T-cell (primary cell): ENCODE measurements around the gene STON2. TPM values are rescaled to one million over a fixed set of nuclear protein-coding genes. Genes with fewer than 3 reads are reported as not detected.

Experiments
- ATAC-seq, 4 experiments: fragments of 200-7000 bp in 3 of 4; fragments of 150-1000 bp in 1 of 4; cut with Tn5 transposase; replicated peaks in 1 of 4; 1 replicate in 3 of 4; 2 replicates in 1 of 4; pipeline ENCODE4 v1.10.0; 2021; ENCODE audit warnings: moderate library complexity in 3 of 4, mild to moderate bottlenecking in 2 of 4, moderate number of reproducible peaks in 1 of 4
- CTCF ChIA-PET, 2 donors: fragments of 300-600 bp; sonication (Branson Sonifier 250); formaldehyde crosslinking; loops; one replicate each; lab custom pipeline; 2022; ENCODE audit warnings: antibody characterized with exemption in 2 of 2; lab: Charles Lee
- POLR2A ChIA-PET, 2 donors: fragments of 300-600 bp; sonication (Branson Sonifier 250); formaldehyde crosslinking; loops; one replicate each; lab custom pipeline; 2022; ENCODE audit warnings: antibody characterized with exemption in 2 of 2; lab: Charles Lee
- DNase-seq, 35 experiments: peaks; one replicate each; pipeline versions ENCODE4 v3.0.0 to v3.0.0-alpha.2; 2013 to 2023
- H3K27ac ChIP-seq: one replicate; pipeline ENCODE4 v1.5.1; 2013; ENCODE audit warnings: low read length
- H3K27me3 ChIP-seq, 2 experiments: replicated peaks in 1 of 2; 1 replicate in 1 of 2; 2 replicates in 1 of 2; pipeline versions ENCODE4 v1.6.1 to v1.7.0; 2013; ENCODE audit warnings: low read length in 1 of 2, mixed read lengths in 1 of 2; ENCODE audit not compliant: control insufficient read depth in 2 of 2, insufficient read depth in 2 of 2; ENCODE audit errors: extremely low read depth in 1 of 2
- H3K36me3 ChIP-seq, 2 donors: 1 replicate in 1 of 2; 2 replicates in 1 of 2; pipeline versions ENCODE4 v1.6.1 to v1.7.0; 2013; ENCODE audit warnings: low read length in 1 of 2; ENCODE audit not compliant: control insufficient read depth in 2 of 2, insufficient read depth in 1 of 2; ENCODE audit errors: extremely low read depth in 1 of 2
- H3K4me1 ChIP-seq, 2 experiments: 1 replicate in 1 of 2; 2 replicates in 1 of 2; pipeline versions ENCODE4 v1.6.1 to v1.7.0; 2013; ENCODE audit warnings: low read length in 2 of 2, mixed read lengths in 1 of 2; ENCODE audit not compliant: insufficient read depth in 2 of 2, control insufficient read depth in 1 of 2; ENCODE audit errors: extremely low read depth in 1 of 2
- H3K4me3 ChIP-seq, 2 donors: 1 replicate in 1 of 2; 2 replicates in 1 of 2; pipeline versions ENCODE4 v1.5.1 to v1.7.0; 2013; ENCODE audit warnings: mild to moderate bottlenecking in 2 of 2, low read length in 1 of 2, moderate library complexity in 1 of 2; ENCODE audit not compliant: control insufficient read depth in 1 of 2; ENCODE audit errors: extremely low read depth in 1 of 2
- H3K9me3 ChIP-seq: 2 replicates; pipeline ENCODE4 v1.7.0; 2013
- H3K27ac Mint-ChIP-seq, 2 donors: one replicate each; pipeline ENCODE4 v1.8.0; 2020 to 2021; ENCODE audit warnings: mild to moderate bottlenecking in 2 of 2, mixed read lengths in 2 of 2
- H3K27me3 Mint-ChIP-seq, 2 donors: one replicate each; pipeline ENCODE4 v1.8.0; 2021 to 2022; ENCODE audit warnings: mixed read lengths in 2 of 2
- H3K36me3 Mint-ChIP-seq: one replicate; pipeline ENCODE4 v1.8.0; 2021; ENCODE audit warnings: mixed read lengths
- H3K4me1 Mint-ChIP-seq, 3 donors: one replicate each; pipeline ENCODE4 v1.8.0; 2020 to 2022; ENCODE audit warnings: mixed read lengths in 3 of 3, mild to moderate bottlenecking in 1 of 3
- H3K4me3 Mint-ChIP-seq, 3 donors: one replicate each; pipeline ENCODE4 v1.8.0; 2020 to 2022; ENCODE audit warnings: mild to moderate bottlenecking in 3 of 3, mixed read lengths in 3 of 3, moderate library complexity in 3 of 3
- H3K9me3 Mint-ChIP-seq, 3 donors: one replicate each; pipeline ENCODE4 v1.8.0; 2020 to 2022; ENCODE audit warnings: mixed read lengths in 3 of 3
- WGBS: methylation state at CpG from one replicate; pipeline ENCODE4 v1.1.5; 2013; ENCODE audit warnings: missing lambda C conversion rate; ENCODE audit not compliant: insufficient coverage; 5-methylcytosine and 5-hydroxymethylcytosine counted together
- total RNA-seq, 35 experiments: library from RNA in 6 of 35; stranded (reverse) in 6 of 35; fragments of 120-200 nt in 1 of 35; gene quantifications; one replicate each; pipeline versions ENCODE4 v1.2.1 to v1.2.4 and lab custom pipeline; 2013 to 2026

STON2 gene
- total RNA-seq, 5 donors from 2014 or later (not counting 1 experiment from before 2014, with no cell fraction given), result 0.22 to 1.8 (median 0.40) TPM

DNA sequence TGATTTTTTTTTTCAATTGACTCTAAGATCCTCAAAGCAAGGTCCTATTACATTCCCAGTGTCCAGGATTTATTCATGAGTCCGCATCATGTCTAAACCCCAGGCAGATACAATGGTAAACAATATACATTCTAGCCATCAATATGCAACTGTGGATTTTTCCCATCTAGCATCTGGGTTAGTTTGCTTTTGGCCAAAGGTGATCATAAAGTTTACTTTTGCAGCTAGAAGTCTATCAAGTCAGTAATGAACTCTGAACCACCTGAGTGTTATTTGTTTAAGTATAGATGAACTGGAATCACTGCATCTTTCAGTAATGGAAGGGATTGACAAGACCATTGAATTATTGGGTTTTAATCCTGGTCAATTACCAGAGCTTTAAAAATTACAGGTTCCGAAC lies 80.8 kb downstream of the STON2 start:
- Histone ChIP-seq H3K4me3 (no peak overlapping the region), H3K4me1 (no peaks in the 10 kb centered on the region), H3K27ac (no peak overlapping the region), H3K36me3 (no peaks in the 10 kb centered on the region), H3K27me3 (no peaks in the 10 kb centered on the region), H3K9me3 (no peaks in the 10 kb centered on the region)
- Mint-ChIP-seq H3K4me3 (no peak overlapping the region), H3K36me3 (no peaks in the 10 kb centered on the region), H3K4me1 (no peaks in the 10 kb centered on the region), H3K9me3 (no peaks in the 10 kb centered on the region), H3K27ac (no peak overlapping the region), H3K27me3 (peaks cover 2 to 7% of the 10 kb centered on the region in 2 donors)
- DNase-seq (no peak), ATAC-seq (no peak)
- ChIA-PET POLR2A (no interaction called here), CTCF (no interaction called here)
- no CpG with 5 or more reads among the region's 2 CpGs for WGBS

DNA sequence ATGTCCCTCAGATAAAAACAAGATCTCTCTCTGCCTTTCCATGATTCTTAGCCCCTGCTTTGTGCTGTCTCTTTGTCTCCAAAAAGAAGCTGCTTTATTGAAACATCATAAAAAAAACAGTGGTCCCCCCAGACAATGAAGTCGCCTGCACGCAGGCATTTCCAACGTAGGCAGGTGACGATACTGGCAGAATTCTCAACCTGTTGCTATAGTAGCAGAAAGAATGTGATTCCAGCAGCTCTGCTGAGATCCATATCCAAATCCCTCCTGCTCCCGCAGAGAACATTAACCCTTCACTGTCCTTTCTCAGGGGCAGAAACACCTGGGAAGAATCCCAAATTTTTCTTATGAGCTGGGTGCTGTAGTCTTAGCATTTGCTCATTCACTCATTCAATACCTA lies 84.8 kb downstream of the STON2 start:
- no peaks in the 10 kb centered on the region for H3K9me3 Mint-ChIP-seq
- ChIA-PET POLR2A (no interaction called here), CTCF (no interaction called here)
- H3K4me3 Mint-ChIP-seq, result no peak overlapping the region
- Histone ChIP-seq H3K4me1 (no peaks in the 10 kb centered on the region), H3K27ac (no peak overlapping the region), H3K36me3 (no peaks in the 10 kb centered on the region), H3K4me3 (no peak overlapping the region), H3K27me3 (no peaks in the 10 kb centered on the region), H3K9me3 (no peaks in the 10 kb centered on the region)
- WGBS, result 90% methylated on average over 2 of the region's 5 CpGs
- H3K27ac Mint-ChIP-seq, result no peak overlapping the region
- no peaks in the 10 kb centered on the region for H3K36me3 Mint-ChIP-seq
- no peaks in the 10 kb centered on the region for H3K4me1 Mint-ChIP-seq
- DNase-seq (no peak), ATAC-seq (no peak)
- peaks cover 0 to 11% of the 10 kb centered on the region in 2 donors for H3K27me3 Mint-ChIP-seq

DNA sequence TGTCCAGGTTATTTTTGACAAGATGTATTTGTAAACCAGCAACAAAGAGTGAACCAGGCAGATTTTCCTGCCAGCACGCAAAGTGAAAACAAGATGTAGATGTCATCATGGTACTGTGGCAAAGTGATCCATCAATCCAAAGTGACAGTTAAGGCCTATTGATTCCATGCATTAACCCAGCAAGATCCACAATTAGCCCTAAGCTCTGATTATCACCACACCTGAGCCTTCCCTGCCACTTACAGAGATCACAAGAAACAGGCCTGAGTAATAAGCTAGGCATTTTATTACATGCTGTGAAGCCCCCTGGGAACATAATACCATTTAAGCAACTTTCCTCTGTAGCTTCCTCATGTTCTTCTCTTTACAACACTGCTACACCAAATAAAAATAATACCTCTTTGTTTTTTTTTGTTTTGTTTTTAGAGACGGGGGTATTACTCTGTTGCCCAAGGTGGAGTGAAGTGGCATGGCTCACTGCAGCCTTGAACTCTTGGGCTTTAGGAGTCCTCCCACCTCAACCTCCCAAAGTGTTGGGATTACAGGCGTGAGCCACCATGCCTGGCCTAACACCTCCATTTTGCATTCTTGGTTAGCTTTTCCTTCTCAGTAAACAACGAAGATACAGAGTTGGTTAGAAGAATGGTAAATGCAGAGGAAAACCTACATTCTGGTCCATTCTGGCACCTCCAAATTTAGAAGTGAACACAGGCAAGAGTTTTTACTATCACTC lies 85.5 kb downstream of the STON2 start:
- peaks cover 0 to 11% of the 10 kb centered on the region in 2 donors for H3K27me3 Mint-ChIP-seq
- Histone ChIP-seq H3K36me3 (no peaks in the 10 kb centered on the region), H3K9me3 (no peaks in the 10 kb centered on the region), H3K27ac (no peak overlapping the region), H3K27me3 (no peaks in the 10 kb centered on the region), H3K4me1 (no peaks in the 10 kb centered on the region), H3K4me3 (no peak overlapping the region)
- ATAC-seq (no peak), DNase-seq (no peak)
- POLR2A ChIA-PET, result no interaction called here
- H3K4me1 Mint-ChIP-seq, result no peaks in the 10 kb centered on the region
- no peak overlapping the region for H3K27ac Mint-ChIP-seq
- 100% methylated on average over 1 of the region's 4 CpGs for WGBS
- no peaks in the 10 kb centered on the region for H3K9me3 Mint-ChIP-seq
- no peaks in the 10 kb centered on the region for H3K36me3 Mint-ChIP-seq
- no peak overlapping the region for H3K4me3 Mint-ChIP-seq
- CTCF ChIA-PET, result no interaction called here

DNA sequence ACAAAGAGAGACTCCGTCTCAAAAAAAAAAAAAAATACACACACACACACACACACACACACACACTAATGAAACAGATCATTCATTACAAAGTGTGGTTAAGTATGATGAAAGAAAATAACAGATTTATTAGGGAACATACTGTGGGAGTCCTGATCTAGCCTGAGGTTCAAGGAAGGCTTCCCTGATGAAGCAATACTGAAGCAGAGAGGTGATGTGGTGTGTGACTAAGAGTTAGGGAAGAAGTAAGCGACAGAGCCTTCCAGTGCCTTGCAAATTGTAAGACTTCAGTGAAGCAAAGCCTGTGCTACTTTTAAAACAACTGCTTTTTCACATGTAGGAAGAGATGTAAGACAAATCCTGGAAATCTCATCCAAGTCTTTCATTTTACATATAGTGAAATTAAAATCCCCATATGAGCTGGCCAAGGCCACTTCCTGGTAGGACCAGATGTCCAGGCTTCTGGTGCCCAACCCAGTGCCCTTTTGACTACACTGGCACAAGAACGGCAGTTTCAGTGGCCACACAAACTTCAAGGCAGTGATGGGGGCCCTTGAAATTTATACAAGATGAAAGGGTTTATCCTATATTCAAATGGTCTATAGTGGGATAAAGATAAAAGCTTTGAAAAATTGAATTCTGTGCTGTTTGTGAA lies 86.2 kb downstream of the STON2 start:
- WGBS, result no CpG with 5 or more reads among the region's 3 CpGs

DNA sequence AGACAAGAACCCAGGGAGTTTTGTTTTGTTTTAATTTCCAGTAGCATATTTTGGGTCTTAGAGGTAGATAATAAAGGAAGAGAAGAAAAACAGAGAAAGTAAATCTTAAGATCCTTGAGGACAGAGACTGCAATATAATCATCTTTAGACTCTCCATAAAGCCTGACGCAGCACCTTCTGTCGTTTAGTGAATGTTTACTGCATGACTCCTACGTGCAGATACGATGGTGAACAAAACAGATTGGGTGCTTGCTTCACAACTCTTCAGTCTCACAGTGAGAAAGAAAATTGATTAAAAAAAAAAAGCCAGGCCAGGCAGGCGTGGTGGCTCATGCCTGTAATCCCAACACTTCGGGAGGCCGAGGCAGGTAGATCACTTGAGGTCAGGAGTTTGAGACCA lies 86.9 kb downstream of the STON2 start:
- no peak for DNase-seq
- H3K4me1 ChIP-seq, result no peaks in the 10 kb centered on the region
- ATAC-seq, result no peak
- Mint-ChIP-seq H3K9me3 (no peaks in the 10 kb centered on the region), H3K27me3 (peaks cover 0 to 11% of the 10 kb centered on the region in 2 donors), H3K4me3 (no peak overlapping the region), H3K27ac (no peak overlapping the region), H3K4me1 (no peaks in the 10 kb centered on the region), H3K36me3 (no peaks in the 10 kb centered on the region)
- POLR2A ChIA-PET, result no interaction called here
- CTCF ChIA-PET, result no interaction called here
- no peaks in the 10 kb centered on the region for H3K27me3 ChIP-seq
- no peaks in the 10 kb centered on the region for H3K9me3 ChIP-seq
- no peak overlapping the region for H3K27ac ChIP-seq
- H3K36me3 ChIP-seq, result no peaks in the 10 kb centered on the region
- no peak overlapping the region for H3K4me3 ChIP-seq
- 70% methylated on average over 2 of the region's 7 CpGs for WGBS

More for the DNA sequence above, 86.2 kb downstream of the STON2 start:
- H3K27me3 Mint-ChIP-seq, result peaks cover 0 to 11% of the 10 kb centered on the region in 2 donors
- no peak for ATAC-seq
- POLR2A ChIA-PET, result no interaction called here
- no peaks in the 10 kb centered on the region for H3K4me1 ChIP-seq
- no peaks in the 10 kb centered on the region for H3K9me3 ChIP-seq
- H3K4me1 Mint-ChIP-seq, result no peaks in the 10 kb centered on the region
- H3K27me3 ChIP-seq, result no peaks in the 10 kb centered on the region
- no peaks in the 10 kb centered on the region for H3K36me3 Mint-ChIP-seq
- no peaks in the 10 kb centered on the region for H3K9me3 Mint-ChIP-seq
- no peak for DNase-seq
- CTCF ChIA-PET, result no interaction called here
- no peak overlapping the region for H3K4me3 Mint-ChIP-seq
- H3K27ac Mint-ChIP-seq, result no peak overlapping the region
- no peak overlapping the region for H3K4me3 ChIP-seq
- H3K27ac ChIP-seq, result no peak overlapping the region
- H3K36me3 ChIP-seq, result no peaks in the 10 kb centered on the region

DNA sequence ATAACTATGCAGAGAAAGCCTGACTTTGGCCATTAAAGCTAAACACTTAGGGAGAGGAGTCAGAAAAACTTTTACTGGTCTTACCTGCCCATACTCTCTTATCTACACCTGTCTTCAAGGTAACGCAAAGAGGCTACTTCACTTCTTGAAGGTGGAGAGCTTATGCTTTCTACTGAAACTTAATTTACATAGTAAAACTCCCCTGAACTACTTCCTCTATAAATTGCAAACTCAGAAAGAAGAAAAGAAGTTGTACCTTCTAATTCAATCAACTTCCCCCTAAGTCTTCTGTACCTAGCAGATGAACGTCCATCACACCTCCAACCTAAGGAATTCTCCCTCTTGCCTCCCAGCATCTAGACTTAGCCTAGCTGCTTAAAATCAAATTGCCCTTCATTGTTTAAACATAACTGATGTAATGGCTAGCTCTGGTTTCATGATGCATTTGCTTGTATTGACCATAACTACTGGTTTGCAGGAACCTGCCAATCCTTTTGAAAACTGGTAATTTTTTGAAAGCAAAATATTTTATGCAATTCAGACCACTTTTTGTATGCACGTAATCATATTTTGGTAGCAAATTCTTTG lies 87.7 kb downstream of the STON2 start:
- WGBS, result 67% methylated on average over 1 of the region's 3 CpGs
- Histone ChIP-seq H3K36me3 (no peaks in the 10 kb centered on the region), H3K4me3 (no peak overlapping the region), H3K27ac (no peak overlapping the region), H3K4me1 (no peaks in the 10 kb centered on the region), H3K9me3 (no peaks in the 10 kb centered on the region), H3K27me3 (no peaks in the 10 kb centered on the region)
- no peaks in the 10 kb centered on the region for H3K36me3 Mint-ChIP-seq
- no peak overlapping the region for H3K4me3 Mint-ChIP-seq
- ATAC-seq (no peak), DNase-seq (no peak)
- H3K4me1 Mint-ChIP-seq, result no peaks in the 10 kb centered on the region
- CTCF ChIA-PET, result no interaction called here
- no peaks in the 10 kb centered on the region for H3K9me3 Mint-ChIP-seq
- no peak overlapping the region for H3K27ac Mint-ChIP-seq
- POLR2A ChIA-PET, result no interaction called here
- peaks cover 0 to 11% of the 10 kb centered on the region in 2 donors for H3K27me3 Mint-ChIP-seq
